Germinal center (tissue), 1 donor: ENCODE results near the gene GIPC1.
"Not testable (repeated sequence)": the region's sequence is repeated elsewhere in the genome, so short reads cannot be mapped to it uniquely, and the experiment has no call there.

ENCODE experiments used
- DNase-seq: peaks from one replicate; pipeline ENCODE4 v3.0.0; 2012; ENCODE audit warnings: mixed read lengths, low spot score

Gene GIPC1

DNA sequence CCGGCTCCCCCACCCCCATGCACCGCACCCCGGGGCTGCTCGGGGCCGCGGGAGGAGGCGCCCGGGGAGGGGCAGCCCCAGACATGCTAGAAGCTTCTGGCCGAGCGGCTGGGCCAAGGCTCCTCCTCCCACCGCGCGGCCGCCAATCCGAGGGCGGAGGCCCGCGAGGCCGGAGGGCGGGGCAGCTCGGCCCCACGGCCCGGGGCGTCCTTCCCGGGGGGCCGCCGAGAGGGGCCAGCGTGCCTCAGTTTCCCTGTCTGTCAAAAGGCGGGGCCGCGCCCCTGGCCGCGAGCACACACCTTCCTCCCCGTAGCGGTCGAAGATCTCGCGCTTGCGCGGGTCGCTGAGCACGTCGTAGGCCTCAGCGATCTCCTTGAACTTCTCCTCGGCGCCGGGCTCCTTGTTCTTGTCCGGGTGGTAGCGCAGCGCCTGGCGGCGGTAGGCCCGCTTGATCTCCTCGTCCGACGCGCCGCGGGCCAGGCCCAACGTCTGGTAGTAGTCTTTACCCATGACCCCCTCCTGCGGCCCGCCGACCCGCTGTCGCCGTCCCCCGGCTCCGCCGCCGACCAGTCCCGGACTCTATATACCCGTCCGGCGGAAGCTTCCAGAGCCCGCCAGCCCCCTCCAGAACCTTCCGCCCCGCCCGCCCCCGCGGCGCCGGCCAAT lies 22.0 kb upstream of the GIPC1 start, which contains the start of gene DNAJB1:
Gene DNAJB1 (minus strand): TSS at position 558 of the 666 bp plus-strand sequence. CDS start 48 bp downstream, at position 510.
- peak; percentile 86 for DNase-seq

DNA sequence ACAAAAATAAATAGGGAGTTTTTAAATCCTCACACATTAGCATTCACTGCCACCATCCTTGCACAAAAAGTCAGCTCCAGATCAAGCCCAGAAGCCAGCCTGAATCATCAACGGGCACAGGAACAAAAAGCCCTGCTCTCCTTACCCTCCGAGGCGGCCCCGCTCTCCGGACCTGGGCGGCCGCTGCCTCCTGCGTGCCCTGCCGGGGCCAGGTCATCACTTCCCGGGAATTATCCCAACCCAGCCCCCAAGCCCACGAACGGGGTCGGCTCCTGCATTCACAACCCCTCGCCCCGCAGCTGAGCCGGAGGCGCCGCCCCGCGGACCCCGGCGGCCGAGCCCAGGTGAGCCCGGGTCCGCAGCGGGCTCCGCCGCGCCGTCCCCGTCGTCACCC lies 21.5 kb upstream of the GIPC1 start:
- no peak for DNase-seq

DNA sequence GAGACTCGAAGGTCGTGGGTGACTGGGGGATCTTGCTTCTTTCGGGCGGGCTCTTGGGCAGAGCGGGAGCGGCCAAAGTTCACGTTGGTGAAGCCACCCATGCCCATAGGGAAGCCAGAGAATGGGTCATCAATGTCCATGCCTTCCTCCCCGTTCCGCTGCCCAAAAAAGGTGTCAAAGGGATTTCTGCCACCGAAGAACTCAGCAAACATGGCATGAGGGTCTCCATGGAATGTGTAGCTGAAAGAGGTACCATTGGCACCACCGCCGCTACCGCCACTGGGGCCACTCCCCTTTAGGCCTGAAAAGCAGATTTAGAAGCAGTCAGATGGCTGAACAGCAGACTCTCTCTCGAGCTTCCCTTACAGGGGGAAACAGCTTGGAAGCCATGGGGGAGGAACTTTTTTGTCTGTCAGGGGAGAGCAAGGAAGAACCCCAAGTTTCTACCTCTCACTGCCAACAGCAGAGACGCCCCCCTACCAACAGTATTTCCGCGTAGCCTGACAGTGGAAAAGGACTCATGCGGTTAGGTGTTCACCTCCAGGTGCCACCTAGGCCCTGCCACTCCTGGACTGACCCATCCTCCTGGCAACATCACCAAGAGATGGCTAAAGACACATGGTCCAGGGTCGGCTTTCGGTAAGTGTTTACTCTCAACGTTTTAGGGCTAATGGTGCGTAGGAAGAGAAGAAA lies 21.0 kb upstream of the GIPC1 start:
- DNase-seq = no peak

GRCh38 chr19:14516048-14516534 lies 20.2 kb upstream of the GIPC1 start:
- DNase-seq = no peak

GRCh38 chr19:14515501-14516047 lies 19.6 kb upstream of the GIPC1 start:
- DNase-seq = no peak

DNA sequence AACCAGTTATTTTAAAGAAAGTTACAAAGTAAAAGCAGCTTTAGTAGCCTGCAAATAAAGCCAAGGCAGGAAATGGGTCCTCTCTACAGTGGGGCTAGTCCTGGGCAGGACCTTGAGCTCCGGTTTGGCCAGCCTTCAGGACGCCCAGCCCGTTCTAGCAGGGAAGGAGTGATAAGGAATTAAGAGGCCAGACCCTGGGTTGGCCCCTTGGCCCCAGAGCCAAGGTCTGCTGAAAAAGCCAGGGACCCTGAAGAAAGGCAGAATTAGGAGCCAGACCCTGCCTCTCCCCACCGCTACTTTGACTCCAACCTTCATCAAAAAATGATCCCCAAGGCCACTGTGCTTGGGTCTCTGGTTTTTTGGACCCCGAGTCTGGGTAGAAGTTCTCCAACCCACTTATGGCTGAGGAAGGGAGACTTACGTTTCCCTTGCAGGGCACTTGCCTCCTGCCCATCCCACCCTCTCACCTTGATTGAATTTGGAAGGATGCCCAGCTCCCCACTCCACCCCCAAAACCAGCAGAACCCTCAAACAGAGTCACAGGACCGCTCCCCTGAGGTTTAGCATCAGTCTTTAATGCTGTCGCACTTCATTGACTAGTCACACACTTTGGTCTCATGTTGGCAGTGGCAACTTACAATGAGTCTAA lies 18.4 kb upstream of the GIPC1 start:
- no peak for DNase-seq

GRCh38 chr19:14512406-14512961 lies 16.6 kb upstream of the GIPC1 start:
- DNase-seq = no peak

- DNase-seq = no peak
These were observed 15.3 kb upstream of the GIPC1 start for GRCh38 chr19:14511229-14511593.

DNA sequence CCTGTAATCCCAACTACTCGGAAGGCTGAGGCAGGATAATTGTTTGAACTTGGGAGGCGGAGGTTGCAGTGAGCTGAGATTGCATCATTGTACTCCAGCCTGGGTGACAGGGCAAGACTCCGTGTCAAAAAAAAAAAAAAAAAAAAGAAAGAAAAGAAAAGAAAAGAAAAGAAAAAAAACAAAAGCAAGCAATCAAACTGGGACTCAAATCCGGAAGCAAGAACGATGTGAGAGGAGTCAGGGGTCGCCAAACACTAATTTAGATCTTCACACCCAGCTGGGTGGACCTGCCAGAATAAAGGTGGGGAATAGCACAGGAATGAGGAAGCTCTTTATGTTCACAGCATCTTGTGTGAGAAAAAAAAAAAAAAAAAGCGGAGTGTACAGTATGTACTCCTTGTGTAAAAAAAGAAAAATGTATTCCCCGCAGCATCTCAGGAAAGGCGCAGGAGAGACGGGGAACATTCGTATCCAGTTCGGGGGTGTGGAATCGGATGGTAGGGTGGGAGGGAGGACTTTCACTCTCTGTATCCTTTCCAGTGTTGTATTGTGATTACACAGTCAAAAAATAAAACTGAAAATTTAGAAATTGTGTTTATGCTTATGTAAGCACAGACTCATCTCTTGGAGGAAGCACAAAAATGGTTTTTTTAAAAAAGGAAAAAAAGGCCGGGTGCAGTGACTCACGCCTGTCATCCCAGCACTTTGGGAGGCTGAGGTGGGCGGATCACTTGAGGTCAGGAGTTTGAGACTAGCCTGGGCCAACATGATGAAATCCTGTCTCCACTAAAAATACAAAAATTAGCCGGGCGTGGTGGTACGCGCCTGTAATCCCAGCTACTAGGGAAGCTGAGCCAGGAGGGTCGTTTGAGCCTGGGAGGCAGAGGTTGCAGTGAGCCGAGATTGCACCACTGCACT lies 14.6 kb upstream of the GIPC1 start:
- no peak for DNase-seq

- no peak for DNase-seq
These were observed 12.0 kb upstream of the GIPC1 start for GRCh38 chr19:14507704-14508542.

DNA sequence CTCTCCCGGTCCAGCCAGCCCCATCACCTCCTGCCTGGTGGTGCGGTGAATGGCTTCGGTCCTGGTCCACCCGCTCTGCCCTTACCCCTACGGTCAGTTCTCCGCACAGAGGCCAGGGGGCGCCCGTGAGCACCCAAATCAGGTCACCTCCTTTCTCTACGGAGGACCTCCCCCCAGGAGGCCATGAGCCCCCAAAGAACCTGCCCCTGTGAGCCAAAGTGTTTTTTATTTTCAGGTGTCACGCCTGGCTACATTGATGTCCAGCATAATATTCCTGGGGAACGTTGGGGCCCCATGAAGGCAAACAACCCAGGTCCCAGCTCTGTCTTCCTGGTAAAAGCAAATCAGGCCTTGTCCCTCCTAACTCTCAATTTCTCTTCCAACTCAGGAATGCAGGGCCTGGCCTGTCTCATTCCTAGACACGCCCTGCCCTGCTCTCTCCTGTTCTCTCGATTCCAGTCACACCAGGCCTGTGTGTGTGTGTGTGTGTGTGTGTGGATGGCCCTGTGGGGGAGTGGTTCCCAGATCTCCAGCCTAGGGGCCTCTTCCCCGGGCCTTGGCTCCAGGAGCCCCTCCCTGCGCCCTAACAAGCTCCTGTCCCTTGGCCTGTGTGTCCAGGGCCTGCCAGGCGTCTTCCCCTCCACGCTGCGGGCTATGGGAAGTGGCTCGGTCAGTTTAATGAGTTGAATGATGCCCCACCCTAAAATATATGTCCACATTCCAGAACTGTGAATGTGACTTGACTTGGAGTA lies 9.7 kb upstream of the GIPC1 start:
- DNase-seq = peak; percentile 82

DNA sequence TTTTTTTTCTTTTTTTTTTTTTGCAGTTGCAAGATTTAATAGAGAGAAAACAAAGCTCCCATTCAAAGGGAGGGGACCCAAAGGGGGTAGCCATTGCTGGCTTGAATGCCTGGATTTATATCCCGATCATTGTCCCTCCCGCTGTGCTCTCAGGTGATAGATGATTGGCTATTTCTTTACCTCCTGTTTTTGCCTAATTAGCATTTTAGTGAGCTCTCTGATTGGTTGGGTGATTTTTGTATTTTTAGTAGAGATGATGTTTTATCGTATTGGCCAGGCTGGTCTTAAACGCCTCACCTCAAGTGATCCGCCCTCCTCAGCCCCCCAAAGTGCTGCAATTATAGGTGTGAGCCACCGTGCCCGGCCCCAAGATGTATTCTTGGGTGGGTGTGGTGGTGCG lies 8.6 kb upstream of the GIPC1 start:
- DNase-seq = not testable (repeated sequence)

DNA sequence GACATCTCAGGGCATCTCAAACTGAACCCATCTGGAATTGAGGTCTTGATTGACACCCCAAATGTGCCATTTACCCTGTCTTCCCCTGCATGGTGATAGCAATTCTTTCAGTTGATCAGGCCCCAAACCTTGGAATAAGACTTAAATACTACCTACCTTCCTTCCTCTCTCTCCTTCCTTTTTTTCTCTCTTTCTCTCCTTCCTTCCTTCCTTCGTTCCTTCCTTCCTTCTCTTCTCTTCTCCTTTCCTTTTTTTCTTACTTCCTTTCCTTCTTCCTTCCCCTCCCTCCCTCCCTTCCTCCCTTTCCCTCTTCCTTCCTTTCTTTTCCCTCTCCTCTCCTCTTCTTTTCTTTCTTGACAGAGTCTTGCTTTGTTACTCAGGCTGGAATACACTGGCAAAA lies 7.4 kb upstream of the GIPC1 start:
- DNase-seq = no peak

- DNase-seq = no peak
These were observed 6.6 kb upstream of the GIPC1 start for GRCh38 chr19:14502334-14503092.

DNA sequence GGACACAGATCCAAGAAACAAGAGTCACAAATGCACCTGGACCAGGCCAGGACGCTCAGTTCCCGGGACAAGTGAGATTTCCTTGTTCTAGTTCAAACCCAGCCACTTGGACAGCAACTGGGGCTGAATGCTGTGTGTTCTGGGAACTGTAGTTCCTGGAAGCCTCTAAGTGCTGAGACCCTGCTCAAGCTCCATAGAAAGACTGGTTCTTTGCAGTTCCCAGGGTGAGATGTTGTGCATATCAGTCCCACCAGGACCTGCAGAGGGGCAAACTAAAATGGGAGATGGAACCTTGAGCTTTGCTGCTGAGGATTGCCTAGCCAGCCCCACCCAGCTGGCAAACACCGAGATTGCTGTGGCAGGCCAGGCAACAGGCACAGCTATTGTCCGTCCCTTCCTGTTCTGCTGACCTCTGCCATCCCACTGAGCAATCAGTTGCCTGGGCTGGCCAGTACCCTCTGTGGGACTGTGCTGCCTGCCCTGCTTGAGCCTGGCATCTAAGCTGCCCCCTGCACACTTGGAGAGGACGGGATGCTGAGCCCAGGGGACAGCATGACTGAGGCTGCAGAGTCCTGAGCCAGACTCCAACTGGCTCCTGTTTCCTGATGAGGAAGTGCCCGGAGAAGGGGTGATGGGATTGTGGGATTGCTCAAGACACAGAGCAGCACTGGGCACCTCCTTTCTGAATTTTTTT lies 1.4 kb upstream of the GIPC1 start:
- DNase-seq = no peak

DNA sequence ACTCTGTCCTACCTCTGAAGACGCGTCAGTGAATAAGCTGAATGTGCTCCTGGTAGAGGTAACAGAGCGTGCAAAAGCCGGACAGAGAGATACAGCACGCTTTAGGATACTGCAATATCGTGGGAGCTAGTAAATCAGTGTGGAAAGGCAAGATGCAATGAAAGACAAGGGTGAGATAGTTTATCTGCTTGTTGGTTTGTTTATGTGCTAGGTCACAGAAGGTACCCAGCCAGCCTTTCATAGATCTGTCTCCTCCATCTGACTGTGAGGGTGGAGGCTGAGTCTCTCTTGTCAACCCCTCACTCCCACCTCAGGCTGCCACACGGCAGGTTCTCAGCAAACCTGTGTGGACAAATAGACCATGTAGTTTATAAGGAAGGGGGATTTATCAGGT lies 904 bp upstream of the GIPC1 start:
- DNase-seq = no peak

- DNase-seq = no peak
These were observed 277 bp downstream of the GIPC1 start for GRCh38 chr19:14495672-14496028.

GRCh38 chr19:14494910-14495671 lies 836 bp downstream of the GIPC1 start:
- DNase-seq = no peak
